ENCODE results near the gene TMEM44.

DNA sequence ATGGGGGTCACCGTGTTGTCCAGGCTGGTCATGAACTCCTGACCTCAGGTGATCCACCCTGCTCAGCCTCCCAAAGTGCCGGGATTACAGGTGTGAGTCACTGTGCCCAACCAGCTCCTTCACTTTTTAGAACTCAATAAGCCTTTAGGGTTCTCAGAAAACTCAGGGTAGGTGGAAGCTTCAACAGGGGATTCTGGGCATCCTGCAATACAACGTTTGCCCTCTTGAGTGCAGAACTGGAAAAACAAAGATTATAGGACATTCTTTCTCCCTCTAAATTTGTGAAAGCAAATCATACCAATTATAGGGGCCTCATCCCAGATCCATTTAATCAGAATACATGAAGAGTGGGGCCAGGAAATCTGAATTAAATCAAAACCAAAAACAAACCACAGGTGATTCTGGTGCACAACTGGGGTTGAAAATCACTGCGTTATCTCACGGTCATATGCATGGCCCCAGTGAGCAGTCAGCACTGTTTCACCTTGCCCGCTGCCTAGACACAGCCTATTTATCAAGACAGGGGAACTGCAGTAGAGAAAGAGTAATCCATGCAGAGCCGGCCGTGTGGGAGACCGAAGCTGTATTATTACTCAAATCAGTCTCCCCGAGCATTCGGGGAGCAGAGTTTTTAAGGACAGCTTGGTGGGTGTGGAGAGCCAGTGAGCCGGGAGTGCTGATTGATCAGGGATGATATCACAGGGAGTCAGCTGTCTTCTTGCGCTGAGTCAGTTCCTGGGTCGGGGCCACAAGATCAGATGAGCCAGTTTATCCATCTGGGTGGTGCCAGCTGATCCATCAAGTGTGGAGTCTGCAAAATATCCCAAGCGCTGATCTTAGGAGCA, 58.4 kb downstream of the TMEM44 start:
- TF ChIP-seq POLR2A (IDR thresholded peaks at IDR 0.05): peak in 1 of 2 donors; percentile 63
- TF ChIP-seq, protein P1, sequence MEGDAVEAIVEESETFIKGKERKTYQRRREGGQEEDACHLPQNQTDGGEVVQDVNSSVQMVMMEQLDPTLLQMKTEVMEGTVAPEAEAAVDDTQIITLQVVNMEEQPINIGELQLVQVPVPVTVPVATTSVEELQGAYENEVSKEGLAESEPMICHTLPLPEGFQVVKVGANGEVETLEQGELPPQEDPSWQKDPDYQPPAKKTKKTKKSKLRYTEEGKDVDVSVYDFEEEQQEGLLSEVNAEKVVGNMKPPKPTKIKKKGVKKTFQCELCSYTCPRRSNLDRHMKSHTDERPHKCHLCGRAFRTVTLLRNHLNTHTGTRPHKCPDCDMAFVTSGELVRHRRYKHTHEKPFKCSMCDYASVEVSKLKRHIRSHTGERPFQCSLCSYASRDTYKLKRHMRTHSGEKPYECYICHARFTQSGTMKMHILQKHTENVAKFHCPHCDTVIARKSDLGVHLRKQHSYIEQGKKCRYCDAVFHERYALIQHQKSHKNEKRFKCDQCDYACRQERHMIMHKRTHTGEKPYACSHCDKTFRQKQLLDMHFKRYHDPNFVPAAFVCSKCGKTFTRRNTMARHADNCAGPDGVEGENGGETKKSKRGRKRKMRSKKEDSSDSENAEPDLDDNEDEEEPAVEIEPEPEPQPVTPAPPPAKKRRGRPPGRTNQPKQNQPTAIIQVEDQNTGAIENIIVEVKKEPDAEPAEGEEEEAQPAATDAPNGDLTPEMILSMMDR (IDR thresholded peaks at IDR 0.05): peak; percentile 20 to 51 (median 28)
